GM23338 (cell line): ENCODE data around the gene RAB5IF.

Experiments
- EZH2phosphoT487 ChIP-seq: fragments of 200-600 bp; sonication (generic); IDR thresholded peaks from one replicate; pipeline ENCODE4 v1.8.1; 2018; ENCODE audit warnings: antibody characterized with exemption; ENCODE audit not compliant: unreplicated experiment
- POLR2AphosphoS5 ChIP-seq: IDR thresholded peaks from 2 replicates; pipeline ENCODE4 v1.6.1; 2016; ENCODE audit warnings: antibody characterized with exemption, low read depth
- REST ChIP-seq: IDR thresholded peaks from one replicate; pipeline ENCODE4 v1.6.1; 2018; ENCODE audit warnings: antibody characterized with exemption; ENCODE audit not compliant: unreplicated experiment

- TF ChIP-seq POLR2AphosphoS5 (no peak), REST (no peak), EZH2phosphoT487 (no peak)
Observed at GRCh38 chr20:36620917-36621316, 15.3 kb downstream of the RAB5IF start.
